OCI-LY3 (cell line): ENCODE measurements around the gene TDP2.

Source experiments
- H2AFZ ChIP-seq: fragments of 200-600, 300-600 bp; shearing (Covaris generic); 2 replicates; pipeline ENCODE4 v1.6.0; 2014; ENCODE audit warnings: antibody characterized with exemption, low read depth, low read length
- H3K27ac ChIP-seq: fragments of 200-600, 300-600 bp; sonication (generic); 2 replicates; pipeline ENCODE4 v1.5.1; 2014; ENCODE audit warnings: mild to moderate bottlenecking, low read length, moderate library complexity, mixed read lengths
- H3K27me3 ChIP-seq: fragments of 200-600, 300-600 bp; sonication (generic); 2 replicates; pipeline ENCODE4 v1.6.1; 2014; ENCODE audit warnings: low read depth, low read length, mixed read lengths
- H3K36me3 ChIP-seq: fragments of 200-600, 300-600 bp; sonication (generic); replicated peaks from 2 replicates; pipeline ENCODE3; 2014; ENCODE audit warnings: low read depth, low read length, mixed read lengths
- H3K4me1 ChIP-seq: fragments of 300-600, 200-600 bp; sonication (generic); 2 replicates; pipeline ENCODE4 v1.6.1; 2014; ENCODE audit warnings: low read length, mixed read lengths
- H3K4me2 ChIP-seq: fragments of 200-600, 300-600 bp; sonication (generic); 2 replicates; pipeline ENCODE4 v1.6.1; 2014; ENCODE audit warnings: low read length, mixed read lengths
- H3K4me3 ChIP-seq: fragments of 300-600, 200-600 bp; sonication (generic); 2 replicates; pipeline ENCODE4 v1.5.1; 2014; ENCODE audit warnings: antibody characterized with exemption, mild to moderate bottlenecking, low read length, moderate library complexity
- H3K79me2 ChIP-seq: fragments of 300-600, 200-600 bp; shearing (Covaris generic); 2 replicates; pipeline ENCODE4 v1.6.1; 2014; ENCODE audit warnings: mild to moderate bottlenecking, low read length, mixed read lengths
- H3K9ac ChIP-seq: fragments of 300-600, 200-600 bp; shearing (Covaris generic); 2 replicates; pipeline ENCODE4 v1.6.0; 2014; ENCODE audit warnings: mild to moderate bottlenecking, low read length, moderate library complexity
- H3K9me3 ChIP-seq: fragments of 200-600, 300-600 bp; shearing (Covaris generic); 2 replicates; pipeline ENCODE4 v1.6.1; 2014; ENCODE audit warnings: low read length, mixed read lengths; ENCODE audit not compliant: insufficient read depth
- H4K20me1 ChIP-seq: fragments of 200-600, 300-600 bp; sonication (generic); 2 replicates; pipeline ENCODE4 v1.6.1; 2016; ENCODE audit warnings: low read length, mixed read lengths; ENCODE audit not compliant: insufficient read depth
- CTCF ChIP-seq: fragments of 200-600, 300-600 bp; sonication (generic); IDR thresholded peaks from 2 replicates; pipeline ENCODE4 v1.5.1; 2014; ENCODE audit warnings: antibody characterized with exemption, low read length, low read depth
- EZH2phosphoT487 ChIP-seq: fragments of 200-600 bp; shearing (Covaris generic); IDR thresholded peaks from 2 replicates; pipeline ENCODE4 v1.6.1; 2018; ENCODE audit warnings: antibody characterized with exemption, mixed run types, low read depth

TDP2 gene

GRCh38 chr6:24610672-24611071 is 56.0 kb downstream of the TDP2 start:
- Histone ChIP-seq H3K27me3 (no peaks in the 10 kb centered on the region), H3K4me1 (no peaks in the 10 kb centered on the region), H3K4me2 (no peak overlapping the region), H3K79me2 (no peaks in the 10 kb centered on the region), H3K4me3 (no peak overlapping the region), H3K9ac (no peak overlapping the region), H2AFZ (no peak overlapping the region), H3K36me3 (no peaks in the 10 kb centered on the region), H3K9me3 (no peaks in the 10 kb centered on the region), H4K20me1 (no peaks in the 10 kb centered on the region), H3K27ac (no peak overlapping the region)
- TF ChIP-seq CTCF (no peak), EZH2phosphoT487 (no peak)

DNA sequence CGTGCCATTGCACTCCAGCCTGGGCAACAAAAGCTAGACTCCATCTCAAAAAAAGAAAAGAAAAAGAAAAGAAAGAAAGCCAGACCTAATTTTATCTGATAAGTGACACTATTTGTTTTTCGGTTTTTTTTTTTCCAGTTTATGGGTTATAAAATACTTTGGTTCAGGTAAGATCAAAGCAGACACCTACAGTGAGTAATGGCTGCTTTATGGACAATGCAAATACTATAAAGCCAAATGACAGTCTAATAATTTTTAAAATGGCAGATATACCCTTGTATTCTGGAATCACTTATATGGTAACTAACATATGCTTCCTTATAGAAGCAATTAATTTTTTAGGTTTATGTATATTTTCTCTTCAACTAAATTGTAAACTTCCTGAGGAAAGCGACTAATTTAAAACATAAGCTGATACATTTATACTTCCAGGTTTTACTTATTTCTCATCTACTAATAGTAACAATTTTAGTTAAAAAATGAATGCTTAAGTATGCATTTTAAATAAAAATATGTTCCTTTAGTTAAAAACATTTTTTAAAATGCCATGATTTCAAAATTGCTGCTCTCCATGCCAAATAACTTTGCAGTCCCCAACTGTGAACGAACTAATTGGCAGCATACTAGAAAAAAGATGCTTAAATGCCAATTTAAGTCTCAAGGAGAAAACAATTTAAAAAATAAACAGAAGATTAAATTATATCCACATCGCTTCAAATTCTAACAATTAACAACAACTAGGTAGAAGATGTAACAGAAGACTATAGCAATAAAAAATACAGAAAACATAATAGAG is 59.2 kb downstream of the TDP2 start:
- Histone ChIP-seq H2AFZ (no peak overlapping the region), H3K9me3 (no peaks in the 10 kb centered on the region), H3K4me1 (no peaks in the 10 kb centered on the region), H3K27me3 (no peaks in the 10 kb centered on the region), H4K20me1 (no peaks in the 10 kb centered on the region), H3K4me2 (no peak overlapping the region), H3K27ac (no peak overlapping the region), H3K4me3 (no peak overlapping the region), H3K9ac (no peak overlapping the region), H3K79me2 (no peaks in the 10 kb centered on the region), H3K36me3 (no peaks in the 10 kb centered on the region)
- no peak for TF ChIP-seq EZH2phosphoT487
- no peak for TF ChIP-seq CTCF

DNA sequence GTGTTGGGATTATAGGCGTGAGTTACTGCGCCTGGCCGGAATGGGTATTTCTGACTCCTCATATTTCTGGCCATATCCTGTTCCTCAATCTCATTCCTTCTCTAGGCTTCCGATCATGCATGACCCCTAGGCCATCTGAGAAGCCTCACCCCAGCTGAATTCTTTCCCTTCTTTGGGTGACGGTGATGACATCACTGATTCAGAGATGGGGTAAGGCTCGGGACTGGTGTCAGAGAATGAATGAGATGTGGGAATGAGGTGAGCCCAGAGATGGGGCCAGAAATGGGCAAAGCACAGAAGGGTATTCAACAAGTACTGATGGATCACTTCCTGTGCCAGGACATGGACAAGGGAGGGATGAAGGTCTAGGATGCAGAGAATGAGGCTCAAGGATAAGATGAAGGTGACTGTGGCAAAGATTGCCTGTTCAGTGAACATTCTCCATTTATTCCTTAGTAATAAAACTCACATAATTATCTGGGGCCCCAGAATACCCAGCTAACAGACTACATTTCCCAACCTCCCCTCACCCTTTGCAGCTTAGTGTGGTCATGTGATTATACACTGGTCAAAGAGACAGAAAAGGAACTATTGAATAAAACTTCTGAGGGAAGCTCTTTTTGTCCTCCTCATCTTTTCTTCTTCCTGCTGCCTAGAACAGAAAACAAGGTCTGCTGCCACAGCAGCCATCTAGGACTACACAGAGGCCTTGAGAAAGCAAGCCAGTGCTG is 60.3 kb downstream of the TDP2 start:
- H3K27ac ChIP-seq: no peak overlapping the region
- no peak overlapping the region for H2AFZ ChIP-seq
- H3K79me2 ChIP-seq: no peaks in the 10 kb centered on the region
- no peaks in the 10 kb centered on the region for H3K27me3 ChIP-seq
- no peak overlapping the region for H3K4me2 ChIP-seq
- H3K4me3 ChIP-seq: no peak overlapping the region
- no peaks in the 10 kb centered on the region for H3K4me1 ChIP-seq
- no peak for TF ChIP-seq CTCF
- H4K20me1 ChIP-seq: no peaks in the 10 kb centered on the region
- no peak overlapping the region for H3K9ac ChIP-seq
- H3K36me3 ChIP-seq: no peaks in the 10 kb centered on the region
- no peaks in the 10 kb centered on the region for H3K9me3 ChIP-seq

DNA sequence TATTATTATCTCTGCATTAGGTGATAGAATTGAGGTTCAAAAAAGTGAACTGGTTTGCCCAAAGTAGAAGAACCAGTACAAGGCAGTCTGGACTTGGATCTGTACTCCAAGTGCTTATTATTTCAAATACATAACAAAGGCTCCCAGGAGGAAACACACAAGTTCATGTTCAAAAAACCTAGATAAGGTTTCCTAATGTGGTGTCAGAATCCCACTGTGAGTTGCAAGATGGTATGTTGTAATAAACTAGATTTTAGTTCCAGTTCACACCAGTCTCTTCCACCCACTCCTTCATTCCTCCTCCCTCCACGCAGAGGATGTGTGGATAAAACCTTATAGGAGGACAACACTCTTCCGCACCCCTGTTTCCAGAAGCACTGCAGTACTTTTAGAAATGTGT is 63.5 kb downstream of the TDP2 start:
- no peaks in the 10 kb centered on the region for H3K27me3 ChIP-seq
- H3K4me2 ChIP-seq: no peak overlapping the region
- H4K20me1 ChIP-seq: no peaks in the 10 kb centered on the region
- H3K4me1 ChIP-seq: no peaks in the 10 kb centered on the region
- H3K27ac ChIP-seq: no peak overlapping the region
- H3K4me3 ChIP-seq: no peak overlapping the region
- H3K36me3 ChIP-seq: no peaks in the 10 kb centered on the region
- TF ChIP-seq CTCF: no peak
- TF ChIP-seq EZH2phosphoT487: no peak
- H3K9me3 ChIP-seq: no peaks in the 10 kb centered on the region
- no peak overlapping the region for H3K9ac ChIP-seq
- no peak overlapping the region for H2AFZ ChIP-seq
- H3K79me2 ChIP-seq: no peaks in the 10 kb centered on the region
